Calu3 (cell line): ENCODE measurements around the gene ZNF618. TPM values are rescaled to one million over a fixed set of nuclear protein-coding genes. Genes with fewer than 3 reads are reported as not detected.

Experiments used
- BruUV-seq: library from RNA; stranded (reverse); fragments of 400-500 nt; replicated peaks from 2 replicates; lab custom pipeline; 2021; lab: Mats Ljungman, UMichigan
- CTCF ChIA-PET: fragments of 300-600 bp; sonication (Branson Sonifier 250); formaldehyde crosslinking; loops from one replicate; lab custom pipeline; 2022; ENCODE audit warnings: antibody characterized with exemption; lab: Charles Lee
- DNase-seq: peaks from one replicate; pipeline ENCODE4 v3.0.0; 2022
- H3K27ac Mint-ChIP-seq: one replicate; pipeline ENCODE4 v1.8.0; 2022; ENCODE audit warnings: mixed read lengths; ENCODE audit not compliant: unreplicated experiment
- H3K27me3 Mint-ChIP-seq: one replicate; pipeline ENCODE4 v1.8.0; 2022; ENCODE audit warnings: mixed read lengths; ENCODE audit not compliant: unreplicated experiment
- H3K36me3 Mint-ChIP-seq: one replicate; pipeline ENCODE4 v1.8.0; 2022; ENCODE audit warnings: mild to moderate bottlenecking, moderate library complexity, mixed read lengths; ENCODE audit not compliant: insufficient read depth, unreplicated experiment
- H3K4me1 Mint-ChIP-seq: one replicate; pipeline ENCODE4 v1.8.0; 2022; ENCODE audit warnings: mild to moderate bottlenecking, low read depth, mixed read lengths; ENCODE audit not compliant: unreplicated experiment
- H3K4me3 Mint-ChIP-seq: one replicate; pipeline ENCODE4 v1.8.0; 2022; ENCODE audit warnings: mild to moderate bottlenecking, low read depth, moderate library complexity, mixed read lengths; ENCODE audit not compliant: unreplicated experiment
- H3K9me3 Mint-ChIP-seq: one replicate; pipeline ENCODE4 v1.8.0; 2022; ENCODE audit warnings: low read depth, mixed read lengths; ENCODE audit not compliant: unreplicated experiment
- CTCF ChIP-seq: fragments of 200-600 bp; IDR thresholded peaks from one replicate; pipeline ENCODE4 v1.8.0; 2022; ENCODE audit warnings: antibody characterized with exemption; ENCODE audit not compliant: unreplicated experiment
- intact Hi-C: fragments of 100-400 bp; cut with micrococcal nuclease; formaldehyde crosslinking; loops from one replicate; pipeline ENCODE4 v1.10.0; 2022; ENCODE audit not compliant: unreplicated experiment
- total RNA-seq: library from RNA; stranded (reverse); gene quantifications from 2 replicates; pipeline ENCODE4 v1.2.3, GENCODE V29; 2022

ZNF618 gene
- total RNA-seq, 1 experiment from 2014 or later, result 20.3 TPM

DNA sequence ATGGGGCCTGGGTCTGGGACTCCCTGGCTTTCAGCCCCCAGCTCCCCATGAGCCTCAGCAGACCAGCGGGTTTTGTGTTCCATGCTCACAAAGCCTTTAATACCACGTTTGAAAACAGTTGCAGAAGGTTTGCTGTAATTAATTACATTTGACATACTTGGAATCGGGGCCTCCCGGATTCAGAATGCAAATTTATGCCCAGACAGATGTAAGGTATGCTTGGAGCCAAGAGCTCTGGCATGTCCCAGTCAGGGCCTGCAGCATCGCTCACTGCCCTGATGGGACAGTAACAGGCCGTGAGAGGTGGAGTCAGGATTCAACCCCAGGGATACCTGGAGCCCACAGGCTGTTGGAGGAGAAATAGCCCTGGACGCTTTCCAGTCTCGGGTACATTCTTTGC is 12.2 kb downstream of the ZNF618 start:
- no peak for DNase-seq
- CTCF ChIA-PET, result no interaction called here
- no peak for TF ChIP-seq CTCF
- Mint-ChIP-seq H3K36me3 (no peaks in the 10 kb centered on the region), H3K27me3 (no peaks in the 10 kb centered on the region), H3K4me3 (no peak overlapping the region), H3K9me3 (peaks cover 5% of the 10 kb centered on the region), H3K4me1 (peaks cover 9% of the 10 kb centered on the region), H3K27ac (no peak overlapping the region)
- intact Hi-C loops, result no loop called here
- no TSS peak for BruUV-seq

- no TSS peak for BruUV-seq
- H3K36me3 Mint-ChIP-seq, result no peaks in the 10 kb centered on the region
- DNase-seq, result no peak
These were observed 12.9 kb downstream of the ZNF618 start for GRCh38 chr9:113888976-113889375.

GRCh38 chr9:113890704-113891103 is 14.6 kb downstream of the ZNF618 start:
- no peak overlapping the region for H3K4me3 Mint-ChIP-seq
- H3K27me3 Mint-ChIP-seq, result no peaks in the 10 kb centered on the region
- CTCF ChIA-PET, result no interaction called here
- no peak overlapping the region for H3K27ac Mint-ChIP-seq
- DNase-seq, result no peak
- intact Hi-C loops, result no loop called here
- TF ChIP-seq CTCF, result no peak
- H3K4me1 Mint-ChIP-seq, result peaks cover 9% of the 10 kb centered on the region
- no TSS peak for BruUV-seq
- H3K36me3 Mint-ChIP-seq, result no peaks in the 10 kb centered on the region
- peaks cover 5% of the 10 kb centered on the region for H3K9me3 Mint-ChIP-seq

More at GRCh38 chr9:113888976-113889375, 12.9 kb downstream of the ZNF618 start:
- no peak for TF ChIP-seq CTCF
- no peaks in the 10 kb centered on the region for H3K27me3 Mint-ChIP-seq
- peaks cover 5% of the 10 kb centered on the region for H3K9me3 Mint-ChIP-seq
- no peak overlapping the region for H3K4me3 Mint-ChIP-seq
- H3K27ac Mint-ChIP-seq, result no peak overlapping the region
- CTCF ChIA-PET, result no interaction called here
- H3K4me1 Mint-ChIP-seq, result peaks cover 9% of the 10 kb centered on the region
- intact Hi-C loops, result no loop called here

- intact Hi-C loops, result no loop called here
- Mint-ChIP-seq H3K27ac (no peak overlapping the region), H3K27me3 (no peaks in the 10 kb centered on the region), H3K4me1 (no peaks in the 10 kb centered on the region), H3K9me3 (peaks cover 5% of the 10 kb centered on the region), H3K4me3 (no peak overlapping the region), H3K36me3 (no peaks in the 10 kb centered on the region)
- BruUV-seq, result no TSS peak
- no peak for TF ChIP-seq CTCF
- CTCF ChIA-PET, result no interaction called here
- DNase-seq, result no peak
These were observed 16.9 kb downstream of the ZNF618 start for GRCh38 chr9:113892861-113893491.
